ENCODE results near the gene PDZD2.

DNA sequence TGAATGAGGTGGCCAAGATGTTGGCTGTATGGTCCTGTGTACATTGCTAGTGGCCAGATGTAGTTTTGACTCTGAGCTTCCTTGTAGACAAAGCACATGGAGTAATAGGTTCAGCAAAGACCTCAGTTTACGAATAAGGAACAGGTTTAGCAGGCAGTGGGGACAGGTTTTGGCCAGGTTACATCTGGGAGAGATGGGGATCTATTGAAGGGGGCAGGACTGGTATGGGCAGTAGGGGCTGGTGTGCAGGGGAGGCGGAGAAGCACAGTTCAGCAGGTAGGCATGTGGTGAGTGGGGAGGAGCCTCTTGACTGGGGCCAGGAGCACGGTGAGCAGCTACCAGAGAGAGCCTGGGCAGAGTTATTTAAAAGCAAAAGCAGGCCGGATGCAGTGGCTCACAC, 67.3 kb downstream of the PDZD2 start:
- TF ChIP-seq, protein P1, sequence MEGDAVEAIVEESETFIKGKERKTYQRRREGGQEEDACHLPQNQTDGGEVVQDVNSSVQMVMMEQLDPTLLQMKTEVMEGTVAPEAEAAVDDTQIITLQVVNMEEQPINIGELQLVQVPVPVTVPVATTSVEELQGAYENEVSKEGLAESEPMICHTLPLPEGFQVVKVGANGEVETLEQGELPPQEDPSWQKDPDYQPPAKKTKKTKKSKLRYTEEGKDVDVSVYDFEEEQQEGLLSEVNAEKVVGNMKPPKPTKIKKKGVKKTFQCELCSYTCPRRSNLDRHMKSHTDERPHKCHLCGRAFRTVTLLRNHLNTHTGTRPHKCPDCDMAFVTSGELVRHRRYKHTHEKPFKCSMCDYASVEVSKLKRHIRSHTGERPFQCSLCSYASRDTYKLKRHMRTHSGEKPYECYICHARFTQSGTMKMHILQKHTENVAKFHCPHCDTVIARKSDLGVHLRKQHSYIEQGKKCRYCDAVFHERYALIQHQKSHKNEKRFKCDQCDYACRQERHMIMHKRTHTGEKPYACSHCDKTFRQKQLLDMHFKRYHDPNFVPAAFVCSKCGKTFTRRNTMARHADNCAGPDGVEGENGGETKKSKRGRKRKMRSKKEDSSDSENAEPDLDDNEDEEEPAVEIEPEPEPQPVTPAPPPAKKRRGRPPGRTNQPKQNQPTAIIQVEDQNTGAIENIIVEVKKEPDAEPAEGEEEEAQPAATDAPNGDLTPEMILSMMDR (IDR thresholded peaks at IDR 0.05; ENCODE audit: borderline replicate concordance, extremely low read depth, low read length, poor library complexity, severe bottlenecking): no peak
- TF ChIP-seq EZH2 (IDR thresholded peaks at IDR 0.05; ENCODE audit: borderline replicate concordance, low read depth, low read length, severe bottlenecking): no peak
